GM15510 (cell line): ENCODE measurements around the gene CRK.

Experiments
- POLR2A ChIP-seq: IDR thresholded peaks from 3 replicates; pipeline ENCODE4 v1.6.1; 2011; ENCODE audit warnings: borderline replicate concordance; ENCODE audit not compliant: insufficient read length; ENCODE audit errors: extremely low read depth

Gene CRK

GRCh38 chr17:1461198-1461944 lies 5.3 kb upstream of the CRK start:
- no peak for TF ChIP-seq POLR2A

DNA sequence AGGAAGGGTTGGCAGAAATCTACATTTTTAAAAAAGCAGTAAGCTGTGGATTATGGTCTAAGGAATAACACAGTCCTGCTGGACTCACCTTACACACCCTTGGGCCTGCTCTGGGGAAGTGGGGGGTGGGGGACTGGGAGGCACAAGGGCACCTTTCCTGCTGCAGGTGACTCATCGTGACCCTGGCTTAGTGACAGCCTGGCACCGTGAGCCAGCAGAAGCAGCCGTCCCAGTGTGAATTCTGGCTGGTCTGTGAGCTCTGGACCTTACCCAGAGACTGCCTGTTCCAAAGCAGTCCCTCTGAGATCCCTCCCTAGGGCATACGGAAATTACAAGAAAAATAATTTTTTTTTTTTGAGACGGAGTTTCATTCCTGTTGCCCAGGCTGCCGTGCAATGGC lies 4.2 kb upstream of the CRK start:
- TF ChIP-seq POLR2A, result no peak

DNA sequence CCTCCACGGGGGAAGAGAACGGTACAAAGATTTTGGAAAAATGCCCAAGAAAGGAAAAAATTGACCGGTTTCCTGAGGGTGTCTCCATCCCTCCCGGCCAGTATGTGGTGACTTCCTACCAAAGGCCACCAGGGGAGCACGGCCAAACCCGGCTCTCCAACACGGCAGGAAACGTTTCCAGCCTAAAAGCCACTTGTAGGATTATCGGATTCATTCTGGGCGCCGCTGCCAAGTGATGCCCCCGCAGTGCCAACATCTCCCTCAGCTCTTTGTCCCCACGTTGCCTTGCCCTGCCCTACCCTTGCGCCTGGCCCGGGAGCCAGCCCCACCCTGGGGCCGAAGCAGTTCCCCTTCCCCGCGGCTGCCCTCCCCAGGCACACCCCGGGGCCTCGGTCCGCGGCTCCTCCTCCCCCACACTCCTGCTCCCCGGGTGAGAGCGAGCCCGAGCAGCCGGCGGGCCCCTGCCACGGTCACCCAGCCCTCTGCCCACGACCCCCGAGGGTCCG lies 688 bp downstream of the CRK start:
- no peak for TF ChIP-seq POLR2A

- TF ChIP-seq POLR2A, result no peak
These were observed 1.5 kb downstream of the CRK start for GRCh38 chr17:1454541-1454940.

GRCh38 chr17:1452836-1453235 lies 3.2 kb downstream of the CRK start:
- no peak for TF ChIP-seq POLR2A

GRCh38 chr17:1449412-1449967 lies 6.5 kb downstream of the CRK start:
- TF ChIP-seq POLR2A, result no peak

DNA sequence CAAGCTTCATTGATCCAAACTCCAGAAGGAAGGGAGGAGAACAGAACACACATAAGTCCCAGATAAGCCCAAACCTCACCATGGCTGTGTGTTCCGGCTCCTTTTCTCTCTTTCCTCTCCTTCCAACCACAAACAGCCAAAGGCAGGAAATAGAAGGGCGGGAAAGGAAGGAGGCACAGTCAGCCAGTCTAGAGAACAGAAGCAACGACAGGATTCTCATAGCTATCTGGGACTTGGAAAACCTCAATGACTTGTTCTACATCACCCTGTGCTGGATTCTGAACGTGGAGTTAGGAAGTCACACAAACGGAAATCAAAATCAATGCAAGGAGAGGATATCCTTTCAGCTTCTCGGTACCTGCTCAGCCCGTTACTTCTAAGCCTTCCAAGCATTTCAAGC lies 9.0 kb downstream of the CRK start:
- no peak for TF ChIP-seq POLR2A

- TF ChIP-seq POLR2A, result no peak
These were observed 9.8 kb downstream of the CRK start for GRCh38 chr17:1446201-1446600.

GRCh38 chr17:1442187-1442586 lies 13.8 kb downstream of the CRK start:
- TF ChIP-seq POLR2A, result no peak

DNA sequence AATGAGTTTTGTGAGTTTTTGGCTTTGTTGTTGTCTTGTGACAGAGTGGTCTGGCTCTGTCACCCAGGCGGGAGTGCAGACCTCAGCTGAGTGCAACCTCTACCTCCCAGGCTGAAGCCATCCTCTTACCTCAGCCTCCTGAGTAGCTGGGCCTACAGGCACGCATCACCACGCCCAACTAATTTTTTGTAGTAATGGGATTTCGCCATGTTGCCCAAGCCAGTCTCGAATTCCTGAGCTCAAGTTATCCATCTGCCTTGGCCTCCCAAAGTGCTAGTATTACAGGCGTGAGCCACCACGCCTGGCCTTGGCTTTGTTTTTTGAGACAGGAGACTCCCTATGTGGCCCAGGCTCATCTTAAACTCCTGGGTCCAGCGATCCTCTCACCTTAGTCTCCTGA lies 15.1 kb downstream of the CRK start:
- TF ChIP-seq POLR2A, result no peak

GRCh38 chr17:1438593-1439083 lies 17.4 kb downstream of the CRK start:
- no peak for TF ChIP-seq POLR2A

DNA sequence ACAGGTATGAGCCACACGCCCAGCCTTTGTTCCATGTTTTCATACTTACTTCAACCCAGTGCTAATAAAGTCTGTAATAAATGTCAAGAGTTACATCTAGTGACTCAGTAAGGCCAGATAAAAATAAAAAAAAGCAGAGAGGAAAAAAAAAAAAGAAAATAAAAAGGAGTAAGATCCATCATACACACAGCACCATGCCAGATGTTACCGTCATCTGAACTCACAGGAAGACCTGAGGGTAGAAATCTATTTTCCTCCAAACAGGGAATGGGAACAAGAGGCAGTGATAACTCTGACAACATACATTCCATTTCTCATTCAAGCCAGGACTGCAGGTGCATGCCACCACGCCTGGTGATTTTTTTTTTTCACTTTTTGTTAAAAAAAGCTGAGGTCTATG lies 20.7 kb downstream of the CRK start:
- no peak for TF ChIP-seq POLR2A

- no peak for TF ChIP-seq POLR2A
These were observed 21.9 kb downstream of the CRK start for GRCh38 chr17:1434150-1434549.

GRCh38 chr17:1431631-1432104 lies 24.4 kb downstream of the CRK start:
- no peak for TF ChIP-seq POLR2A

GRCh38 chr17:1423456-1424135 lies 32.4 kb downstream of the CRK start:
- TF ChIP-seq POLR2A, result no peak
